H1 (cell line): ENCODE measurements around the gene NCK1. TPM values are rescaled to one million over a fixed set of nuclear protein-coding genes. Genes with fewer than 3 reads are reported as not detected.

Source experiments
- CTCF ChIA-PET: fragments of 300-600 bp; sonication (Branson Sonifier 250); formaldehyde crosslinking; loops from one replicate; lab custom pipeline; 2021; ENCODE audit not compliant: partially characterized antibody; lab: Charles Lee
- POLR2A ChIA-PET: fragments of 300-600 bp; sonication (Branson Sonifier 250); formaldehyde crosslinking; loops from one replicate; lab custom pipeline; 2021; ENCODE audit warnings: inconsistent platforms; ENCODE audit not compliant: partially characterized antibody; lab: Charles Lee
- DNase-seq, 2 experiments: peaks; one replicate each; pipeline versions ENCODE4 v3.0.0 to v3.0.0-alpha.2; 2010 to 2022; ENCODE audit warnings: low spot score in 2 of 2, low read depth in 1 of 2, mixed read lengths in 1 of 2
- FAIRE-seq: peaks from 2 replicates; lab custom pipeline; 2011; peaks lifted over from hg19 to GRCh38; lab: Jason Lieb, UNC
- H2AFZ ChIP-seq: 2 replicates; pipeline ENCODE4 v1.8.1; 2012; ENCODE audit warnings: low read length, inconsistent platforms
- H2AK5ac ChIP-seq: 2 replicates; pipeline ENCODE4 v1.6.1; 2013; ENCODE audit warnings: low read depth, low read length
- H2BK120ac ChIP-seq: replicated peaks from 2 replicates; pipeline ENCODE3; 2013; ENCODE audit warnings: low read depth, low read length, inconsistent platforms
- H2BK12ac ChIP-seq: 2 replicates; pipeline ENCODE4 v1.6.1; 2013; ENCODE audit warnings: low read depth, low read length
- H2BK15ac ChIP-seq: 2 replicates; pipeline ENCODE4 v1.6.1; 2013; ENCODE audit warnings: low read length
- H2BK20ac ChIP-seq: 2 replicates; pipeline ENCODE4 v1.6.1; 2013; ENCODE audit warnings: low read length
- H2BK5ac ChIP-seq: 2 replicates; pipeline ENCODE4 v1.6.1; 2013; ENCODE audit warnings: low read depth, low read length
- H3K14ac ChIP-seq: 2 replicates; pipeline ENCODE4 v1.6.1; 2013; ENCODE audit warnings: inconsistent platforms; ENCODE audit not compliant: insufficient read length
- H3K18ac ChIP-seq: 2 replicates; pipeline ENCODE4 v1.6.1; 2013; ENCODE audit warnings: low read length; ENCODE audit errors: extremely low read depth
- H3K23ac ChIP-seq: 2 replicates; pipeline ENCODE4 v1.6.1; 2013; ENCODE audit warnings: inconsistent platforms; ENCODE audit not compliant: insufficient read length
- H3K23me2 ChIP-seq: 2 replicates; pipeline ENCODE4 v1.6.1; 2013; ENCODE audit warnings: low read depth, low read length
- H3K27ac ChIP-seq: 2 replicates; pipeline ENCODE4 v1.6.1; 2011; ENCODE audit warnings: low read depth, low read length, inconsistent platforms
- H3K27me3 ChIP-seq, 4 experiments: replicated peaks in 1 of 4; 1 replicate in 1 of 4; 2 replicates in 3 of 4; pipeline versions ENCODE4 v1.6.1 to v1.8.1; 2011 to 2013; ENCODE audit warnings: low read length in 3 of 4, mild to moderate bottlenecking in 3 of 4, inconsistent platforms in 2 of 4, mixed read lengths in 2 of 4, moderate library complexity in 1 of 4; ENCODE audit not compliant: control insufficient read depth in 3 of 4, insufficient read depth in 3 of 4; ENCODE audit errors: extremely low read depth in 1 of 4
- H3K36me3 ChIP-seq, 4 experiments: 2 replicates each; pipeline versions ENCODE4 v1.6.1 to v1.8.1; 2011 to 2013; ENCODE audit warnings: mild to moderate bottlenecking in 4 of 4, low read length in 3 of 4, moderate library complexity in 2 of 4, control low read depth in 1 of 4, inconsistent platforms in 1 of 4; ENCODE audit not compliant: insufficient read depth in 4 of 4, control insufficient read depth in 2 of 4
- H3K4ac ChIP-seq: replicated peaks from 2 replicates; pipeline ENCODE3; 2013; ENCODE audit warnings: low read length, low read depth, mixed read lengths, inconsistent platforms; ENCODE audit not compliant: insufficient read length
- H3K4me1 ChIP-seq, 4 experiments: replicated peaks in 1 of 4; 1 replicate in 1 of 4; 2 replicates in 3 of 4; pipeline versions ENCODE4 v1.6.1 to v1.8.1; 2011 to 2013; ENCODE audit warnings: low read length in 3 of 4, inconsistent platforms in 2 of 4, mixed read lengths in 1 of 4; ENCODE audit not compliant: insufficient read depth in 4 of 4, control insufficient read depth in 3 of 4
- H3K4me2 ChIP-seq, 2 experiments: 2 replicates each; pipeline versions ENCODE4 v1.6.1 to v1.8.1; 2011 to 2013; ENCODE audit warnings: low read depth in 2 of 2, low read length in 2 of 2, control low read depth in 1 of 2, inconsistent platforms in 1 of 2, mild to moderate bottlenecking in 1 of 2; ENCODE audit not compliant: insufficient read depth in 1 of 2
- H3K4me3 ChIP-seq, 4 experiments: fragments of 200-600, 300-600 bp in 1 of 4; sonication (generic), shearing (Covaris generic), sonication (Bioruptor Twin) in 1 of 4; 2 replicates each; pipeline versions ENCODE4 v1.5.1 to v1.8.1; 2011 to 2016; ENCODE audit warnings: low read length in 4 of 4, low read depth in 3 of 4, control low read depth in 2 of 4, inconsistent platforms in 2 of 4, mild to moderate bottlenecking in 2 of 4, mixed read lengths in 1 of 4, moderate library complexity in 1 of 4; ENCODE audit not compliant: insufficient read depth in 2 of 4; ENCODE audit errors: extremely low read depth in 1 of 4
- H3K56ac ChIP-seq: replicated peaks from 2 replicates; pipeline ENCODE3; 2013; ENCODE audit warnings: low read depth, mild to moderate bottlenecking, mixed read lengths, low read length, inconsistent platforms; ENCODE audit not compliant: insufficient read length
- H3K79me1 ChIP-seq: 2 replicates; pipeline ENCODE4 v1.6.1; 2013; ENCODE audit warnings: low read depth, low read length, control low read depth
- H3K79me2 ChIP-seq, 2 experiments: 2 replicates each; pipeline versions ENCODE4 v1.6.1 to v1.8.1; 2012 to 2013; ENCODE audit warnings: low read length in 2 of 2, mild to moderate bottlenecking in 2 of 2, inconsistent platforms in 1 of 2; ENCODE audit not compliant: insufficient read depth in 2 of 2, control insufficient read depth in 1 of 2
- H3K9ac ChIP-seq, 4 experiments: replicated peaks in 1 of 4; 1 replicate in 1 of 4; 2 replicates in 3 of 4; pipeline versions ENCODE4 v1.6.1 to v1.8.1; 2011 to 2013; ENCODE audit warnings: low read depth in 3 of 4, low read length in 3 of 4, control low read depth in 2 of 4, mild to moderate bottlenecking in 2 of 4, moderate library complexity in 2 of 4, inconsistent platforms in 1 of 4; ENCODE audit errors: extremely low read depth in 1 of 4
- H3K9me3 ChIP-seq, 2 experiments: 2 replicates each; pipeline versions ENCODE4 v1.6.1 to v1.8.1; 2012 to 2013; ENCODE audit warnings: mild to moderate bottlenecking in 2 of 2, moderate library complexity in 2 of 2, control low read depth in 1 of 2, inconsistent platforms in 1 of 2, low read depth in 1 of 2, low read length in 1 of 2, mixed read lengths in 1 of 2; ENCODE audit not compliant: insufficient read depth in 2 of 2
- H4K20me1 ChIP-seq, 2 experiments: replicated peaks in 1 of 2; 2 replicates each; pipeline versions ENCODE3 to v1.8.1; 2011 to 2013; ENCODE audit warnings: inconsistent platforms in 2 of 2, low read length in 2 of 2, mild to moderate bottlenecking in 1 of 2; ENCODE audit not compliant: insufficient read depth in 2 of 2, control insufficient read depth in 1 of 2
- H4K5ac ChIP-seq: 2 replicates; pipeline ENCODE4 v1.6.1; 2013; ENCODE audit warnings: low read length, low read depth, mixed read lengths, inconsistent platforms; ENCODE audit not compliant: insufficient read length
- H4K8ac ChIP-seq: 2 replicates; pipeline ENCODE4 v1.8.0; 2013; ENCODE audit warnings: mild to moderate bottlenecking, moderate library complexity, low read length, inconsistent platforms; ENCODE audit not compliant: insufficient read depth; ENCODE audit errors: extremely low read depth
- H4K91ac ChIP-seq: replicated peaks from 2 replicates; pipeline ENCODE3; 2013; ENCODE audit warnings: low read length, mixed read lengths, inconsistent platforms; ENCODE audit not compliant: insufficient read length
- BACH1 ChIP-seq: IDR thresholded peaks from 2 replicates; pipeline ENCODE4 v1.6.1; 2012; ENCODE audit warnings: low read length, improper control_type of control experiment
- CREB1 ChIP-seq: IDR thresholded peaks from 2 replicates; pipeline ENCODE4 v1.6.1; 2012; ENCODE audit warnings: inconsistent platforms
- CTBP2 ChIP-seq: IDR thresholded peaks from 2 replicates; pipeline ENCODE4 v1.7.0; 2011; ENCODE audit warnings: borderline replicate concordance, mild to moderate bottlenecking, moderate library complexity, mixed read lengths, low read length; ENCODE audit not compliant: insufficient read depth, insufficient read length
- E2F6 ChIP-seq: IDR thresholded peaks from 2 replicates; pipeline ENCODE4 v1.6.1; 2012; ENCODE audit warnings: inconsistent platforms
- HDAC2 ChIP-seq, 2 experiments: fragments of 300-600 bp in 1 of 2; sonication (generic) in 1 of 2; IDR thresholded peaks; 2 replicates each; pipeline ENCODE4 v1.6.1; 2011 to 2012; ENCODE audit warnings: low read depth in 2 of 2, low read length in 2 of 2, mild to moderate bottlenecking in 2 of 2, moderate library complexity in 2 of 2, borderline replicate concordance in 1 of 2, inconsistent platforms in 1 of 2
- HDAC6 ChIP-seq: IDR thresholded peaks from one replicate; pipeline ENCODE4 v1.7.1; 2012; ENCODE audit warnings: low read depth, mild to moderate bottlenecking, inconsistent platforms, low read length, moderate library complexity
- KDM1A ChIP-seq: fragments of 200-600, 300-600 bp; sonication (generic); IDR thresholded peaks from 2 replicates; pipeline ENCODE4 v1.7.1; 2016; ENCODE audit warnings: mild to moderate bottlenecking, low read length, borderline replicate concordance
- KDM4A ChIP-seq: IDR thresholded peaks from one replicate; pipeline ENCODE4 v1.7.1; 2012; ENCODE audit warnings: low read depth, mild to moderate bottlenecking, moderate library complexity, low read length, inconsistent platforms; ENCODE audit not compliant: severe bottlenecking
- MAX ChIP-seq: IDR thresholded peaks from 2 replicates; pipeline ENCODE4 v1.6.1; 2012; ENCODE audit warnings: inconsistent platforms
- POLR2A ChIP-seq, 2 experiments: IDR thresholded peaks; 1 replicate in 1 of 2; 2 replicates in 1 of 2; pipeline ENCODE4 v1.6.1; 2011; ENCODE audit warnings: low read depth in 2 of 2, low read length in 2 of 2, mild to moderate bottlenecking in 2 of 2; ENCODE audit errors: control extremely low read depth in 1 of 2
- POLR2AphosphoS5 ChIP-seq: IDR thresholded peaks from 2 replicates; pipeline ENCODE4 v1.6.1; 2011; ENCODE audit warnings: low read depth, low read length
- RFX5 ChIP-seq: IDR thresholded peaks from 2 replicates; pipeline ENCODE4 v1.6.1; 2011; ENCODE audit warnings: low read depth, low read length, improper control_type of control experiment, borderline replicate concordance
- RXRA ChIP-seq: IDR thresholded peaks from 2 replicates; pipeline ENCODE4 v1.6.1; 2011; ENCODE audit warnings: low read depth, mild to moderate bottlenecking, low read length, moderate library complexity; ENCODE audit not compliant: insufficient read depth
- TCF12 ChIP-seq: IDR thresholded peaks from 2 replicates; pipeline ENCODE4 v1.6.1; 2011; ENCODE audit warnings: low read depth, mild to moderate bottlenecking, low read length
- WGBS, 2 experiments: shearing (Covaris generic) in 1 of 2; methylation state at CpG; one replicate each; pipeline versions ENCODE4 v1.1.6 to v1.1.7; 2013 to 2015; ENCODE audit warnings: low lambda C conversion rate in 2 of 2, mixed read lengths in 2 of 2, inconsistent platforms in 1 of 2, low coverage in 1 of 2, missing lambda C conversion rate in 1 of 2; ENCODE audit not compliant: insufficient replicate concordance in 2 of 2, insufficient coverage in 1 of 2, insufficient read length in 1 of 2; ENCODE audit errors: extremely low coverage in 1 of 2, missing lambda C conversion rate in 1 of 2; 5-methylcytosine and 5-hydroxymethylcytosine counted together
- polyA plus RNA-seq, 7 experiments: library from polyadenylated mRNA; depleted of rRNA in 3 of 7; stranded (reverse) in 5 of 7; unstranded in 2 of 7; fragments of >200 nt in 5 of 7; fragments of 200-250 nt in 2 of 7; gene quantifications; 1 replicate in 5 of 7; 2 replicates in 1 of 7; 4 replicates in 1 of 7; pipeline versions ENCODE4 v1.2.1 to v1.2.3, GENCODE V29; 2011 to 2013; ENCODE audit warnings: missing spikeins in 2 of 7, mixed read lengths in 2 of 7
- total RNA-seq: library from RNA; stranded (reverse); fragmentation: NEBNext Ultra II Directional; extraction: Animal tissue kit (Norgen Biotek cat#: 25700); gene quantifications from 2 replicates; pipeline ENCODE4 v1.2.1, GENCODE V29; 2021

Gene NCK1
- total and polyA plus RNA-seq, 2 of the 8 experiments (the other 6 are each of a cell fraction or from before 2014, with no cell fraction given), result 10.0 to 28.5 TPM

GRCh38 chr3:136914739-136915138 is 52.7 kb downstream of the NCK1 start:
- H3K56ac ChIP-seq, result no peak overlapping the region
- H3K36me3 ChIP-seq, result no peaks in the 10 kb centered on the region
- H2BK12ac ChIP-seq, result no peak overlapping the region
- CTCF ChIA-PET, result interaction anchor here (0.6 kb wide), 1 partner anchor 94 kb away, joined by 3 read pairs; no protein-coding TSS in a partner anchor
- H3K14ac ChIP-seq, result no peak overlapping the region
- FAIRE-seq, result no peak
- no peak overlapping the region for H3K18ac ChIP-seq
- H3K4me3 ChIP-seq, result no peak overlapping the region
- H2BK15ac ChIP-seq, result no peak overlapping the region
- H3K27ac ChIP-seq, result no peak overlapping the region
- no peak overlapping the region for H4K8ac ChIP-seq
- H3K4me1 ChIP-seq, result peaks cover 0 to 5% (median 0%) of the 10 kb centered on the region in 4 experiments; a peak in 3 of 7 replicates
- no peaks in the 10 kb centered on the region for H3K9me3 ChIP-seq
- no peak overlapping the region for H4K5ac ChIP-seq
- no peak overlapping the region for H2AK5ac ChIP-seq
- no peaks in the 10 kb centered on the region for H3K23me2 ChIP-seq
- no peak overlapping the region for H2BK120ac ChIP-seq
- no peak overlapping the region for H2BK20ac ChIP-seq
- H3K9ac ChIP-seq, result no peak overlapping the region
- H2BK5ac ChIP-seq, result no peak overlapping the region
- H3K27me3 ChIP-seq, result no peaks in the 10 kb centered on the region
- H3K79me1 ChIP-seq, result no peaks in the 10 kb centered on the region; the same call in 1 of the 2 replicates
- H3K79me2 ChIP-seq, result peaks cover 3 to 94% of the 10 kb centered on the region in 2 experiments
- no peak overlapping the region for H3K4ac ChIP-seq
- POLR2A ChIA-PET, result no interaction called here
- no peak overlapping the region for H3K4me2 ChIP-seq
- no peak for DNase-seq
- H4K91ac ChIP-seq, result no peak overlapping the region
- no peak overlapping the region for H2AFZ ChIP-seq
- H3K23ac ChIP-seq, result no peak overlapping the region
- 82% methylated on average over 3 of the region's 3 CpGs; no CpG with 5 or more reads in 1 of the 2 experiments for WGBS, 2 experiments
- H4K20me1 ChIP-seq, result peaks cover 0 to 4% of the 10 kb centered on the region in 2 experiments
- no peak for TF ChIP-seq HDAC2 (IDR thresholded peaks at IDR 0.05; ENCODE audit: borderline replicate concordance in 1 of 2, low read depth in 2 of 2, low read length in 2 of 2)
- no peak for TF ChIP-seq HDAC6
- TF ChIP-seq KDM1A, result no peak
- no peak for TF ChIP-seq BACH1
- TF ChIP-seq E2F6, result no peak
- TF ChIP-seq TCF12, result no peak
- no peak for TF ChIP-seq POLR2A (IDR thresholded peaks at IDR 0.05; ENCODE audit: control extremely low read depth in 1 of 2, low read depth in 2 of 2, low read length in 2 of 2)
- no peak for TF ChIP-seq CREB1
- TF ChIP-seq MAX, result no peak
- TF ChIP-seq KDM4A, result no peak
- TF ChIP-seq RFX5, result no peak
- no peak for TF ChIP-seq POLR2AphosphoS5
- TF ChIP-seq CTBP2, result no peak
- no peak for TF ChIP-seq RXRA
